EL (cell line): ENCODE data around the gene KLC3.
"Not testable (repeated sequence)": the region's sequence is repeated elsewhere in the genome, so short reads cannot be mapped to it uniquely, and the experiment has no call there.

ENCODE experiments used
- DNase-seq: peaks from one replicate; pipeline ENCODE4 v3.0.0-alpha.2; 2016

KLC3 gene

DNA sequence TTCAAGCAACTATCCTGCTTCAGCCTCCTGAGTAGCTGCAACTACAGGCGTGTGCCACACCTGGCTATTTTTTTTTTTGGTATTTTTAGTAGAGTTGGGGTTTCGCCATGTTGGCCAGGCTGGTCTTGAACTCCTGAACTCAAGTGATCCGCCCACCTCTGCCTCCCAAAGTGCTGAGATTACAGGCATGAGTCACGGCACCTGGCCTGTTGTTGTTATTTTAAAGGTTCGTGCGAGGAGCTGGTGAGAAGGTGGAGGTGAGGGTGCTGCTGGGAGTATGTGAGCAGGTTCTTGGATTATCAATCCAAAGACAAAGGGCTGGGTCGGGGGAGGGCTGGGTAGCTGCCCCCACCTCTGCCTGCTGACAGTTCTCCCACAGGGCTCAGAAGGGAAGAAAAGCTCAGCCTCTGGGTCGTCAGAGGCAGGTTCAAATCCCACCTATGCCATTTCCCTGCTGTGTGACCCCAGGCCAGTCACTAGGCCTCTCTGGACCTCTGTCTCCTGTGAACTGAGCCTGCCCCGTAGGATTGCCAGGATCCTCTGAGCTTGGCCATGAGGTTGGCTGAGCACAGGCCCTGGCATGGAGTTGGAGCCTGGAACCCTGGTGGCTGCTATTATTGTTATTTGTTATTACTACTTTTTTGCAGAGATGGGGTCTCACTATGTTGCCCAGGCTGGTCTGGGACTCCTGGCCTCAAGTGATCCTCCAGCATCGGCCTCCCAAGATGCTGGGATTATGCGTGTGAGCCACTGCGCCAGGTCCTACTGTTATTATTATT is 19.4 kb upstream of the KLC3 start:
- DNase-seq: no peak

DNA sequence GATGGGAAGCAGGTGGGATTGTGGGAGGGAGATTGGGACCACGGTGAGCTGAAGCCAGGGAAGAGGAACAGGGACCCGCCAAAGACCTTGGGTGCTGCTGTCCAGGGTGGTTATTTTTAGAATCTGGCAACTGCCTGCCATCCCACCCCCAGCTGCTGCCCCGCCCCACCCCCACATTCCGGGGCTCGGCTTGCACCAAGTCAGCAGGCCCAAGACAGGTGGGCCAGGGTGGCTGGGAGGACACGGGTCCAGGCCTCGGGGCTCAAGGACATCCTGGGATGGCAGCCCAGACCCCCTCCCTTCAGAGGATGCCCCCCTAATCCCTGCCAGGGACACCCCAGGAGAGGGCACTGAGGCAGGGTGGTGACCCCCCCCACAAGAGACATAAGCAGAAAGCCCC is 18.7 kb upstream of the KLC3 start:
- DNase-seq: no peak

- DNase-seq: no peak
Measured at GRCh38 chr19:45322311-45322710, 18.2 kb upstream of the KLC3 start.

DNA sequence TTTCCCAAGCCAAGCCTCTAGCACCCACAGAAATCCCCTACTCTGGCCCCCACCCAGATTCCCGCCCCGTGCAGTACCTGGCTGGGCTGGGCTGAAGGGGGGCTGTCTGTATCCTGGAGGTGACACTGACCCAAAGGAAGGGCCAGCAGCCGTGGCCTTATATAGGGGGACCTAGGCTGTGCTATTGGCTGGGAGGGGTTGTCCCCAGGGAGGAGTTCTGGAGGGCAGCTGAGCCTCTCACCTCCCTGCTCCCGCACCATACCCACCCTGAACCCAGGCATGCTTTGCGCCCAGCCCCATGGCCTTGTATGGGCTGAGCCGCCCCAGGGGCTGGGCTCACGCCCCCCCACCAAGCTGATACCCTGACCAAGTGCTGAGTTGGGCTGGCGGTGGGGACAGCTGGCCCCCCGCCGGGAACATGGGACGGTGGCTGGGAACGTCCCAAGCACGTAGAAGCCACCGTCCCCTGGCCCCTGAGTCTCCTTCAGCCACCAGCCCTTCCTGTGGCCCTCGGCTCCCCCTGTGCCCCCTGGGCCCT is 17.7 kb upstream of the KLC3 start, which contains the start of gene CKM:
CKM (minus strand) TSS at position 132 of the 538 bp plus-strand sequence. CDS start 3,162 bp downstream, outside the sequence.
- DNase-seq: no peak

DNA sequence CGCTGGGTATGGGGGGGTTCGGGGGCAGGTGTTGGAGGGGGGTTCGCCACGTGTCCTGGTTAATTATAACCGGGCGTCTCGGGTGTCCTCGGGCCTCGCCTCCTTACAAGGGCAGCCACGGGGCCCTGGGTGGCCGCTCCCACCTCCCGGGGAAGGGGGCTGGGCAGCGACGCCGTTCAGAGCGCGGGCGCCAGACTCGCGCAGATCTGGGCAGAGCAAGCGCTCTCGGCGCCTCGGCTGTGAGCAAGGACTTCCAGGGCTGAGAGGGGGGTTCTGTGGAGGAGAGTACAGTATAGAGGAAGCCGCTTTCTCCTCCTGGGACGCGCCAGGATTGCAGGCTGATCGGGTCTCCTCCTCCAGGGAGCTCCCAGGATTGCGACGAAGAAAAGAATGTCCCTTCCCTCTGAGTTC is 16.9 kb upstream of the KLC3 start:
- no peak for DNase-seq

DNA sequence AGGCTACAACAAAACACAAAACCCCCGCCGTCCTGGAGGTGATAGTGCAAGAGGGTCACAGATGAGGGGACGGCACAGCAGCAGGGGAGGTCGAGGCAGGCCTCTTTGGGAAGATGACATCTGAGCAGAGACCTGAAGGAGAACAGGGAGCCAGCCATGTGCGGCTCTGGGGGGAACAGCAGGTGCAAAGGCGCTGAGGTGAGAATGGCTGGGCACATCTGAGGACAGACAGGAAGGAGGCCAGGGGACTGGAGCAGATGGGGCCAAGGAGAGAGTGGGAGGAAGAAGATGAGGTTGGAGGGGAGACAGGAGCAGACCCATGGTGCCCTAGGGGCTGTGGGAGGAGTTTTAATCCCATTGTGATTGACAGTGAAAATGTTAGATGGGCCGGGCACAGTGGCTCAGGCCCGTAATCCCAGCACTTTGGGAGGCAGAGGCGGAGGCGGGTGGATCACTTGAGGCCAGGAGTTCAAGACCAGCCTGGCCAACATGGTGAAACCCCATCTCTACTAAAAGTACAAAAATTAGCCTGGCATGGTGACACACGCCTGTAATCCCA is 16.1 kb upstream of the KLC3 start:
- DNase-seq: no peak

DNA sequence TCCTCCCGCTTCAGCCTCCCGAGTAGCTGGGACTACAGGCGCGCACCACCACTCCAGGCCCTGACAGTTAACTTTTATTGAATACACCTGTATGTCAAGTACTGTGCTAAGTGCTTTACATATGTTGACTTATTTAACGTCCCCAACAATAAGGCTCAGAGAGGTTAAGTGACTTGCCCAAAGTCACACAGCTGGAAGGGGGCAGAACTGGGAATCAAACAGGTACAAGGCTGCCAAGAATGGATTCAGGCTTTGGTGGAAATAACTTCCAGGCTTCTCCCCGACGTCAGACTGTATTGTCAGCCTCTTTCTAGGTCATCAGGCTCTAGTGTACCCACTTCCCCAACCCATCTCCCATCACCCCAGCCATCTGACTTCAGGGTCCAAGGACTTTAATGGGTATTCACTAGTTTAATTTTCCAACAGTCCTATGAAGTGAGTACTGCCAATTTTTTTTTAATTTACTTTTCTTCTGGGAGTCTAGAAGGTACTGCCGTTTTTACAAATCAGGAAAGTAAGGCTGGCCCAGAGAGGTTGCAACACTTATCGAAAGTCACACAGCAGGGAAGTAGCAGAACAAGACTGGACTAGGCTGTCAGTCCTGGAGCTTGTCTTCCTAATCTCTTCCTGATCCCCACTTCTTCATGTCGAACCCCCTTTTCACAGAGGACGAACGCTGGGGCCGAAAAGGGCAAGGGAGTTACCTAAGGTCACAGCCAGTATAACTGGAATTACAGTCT is 13.0 kb upstream of the KLC3 start:
- no peak for DNase-seq

- no peak for DNase-seq
Measured at GRCh38 chr19:45331411-45331810, 9.1 kb upstream of the KLC3 start.

- no peak for DNase-seq
Measured at GRCh38 chr19:45333609-45334303, 6.8 kb upstream of the KLC3 start.

DNA sequence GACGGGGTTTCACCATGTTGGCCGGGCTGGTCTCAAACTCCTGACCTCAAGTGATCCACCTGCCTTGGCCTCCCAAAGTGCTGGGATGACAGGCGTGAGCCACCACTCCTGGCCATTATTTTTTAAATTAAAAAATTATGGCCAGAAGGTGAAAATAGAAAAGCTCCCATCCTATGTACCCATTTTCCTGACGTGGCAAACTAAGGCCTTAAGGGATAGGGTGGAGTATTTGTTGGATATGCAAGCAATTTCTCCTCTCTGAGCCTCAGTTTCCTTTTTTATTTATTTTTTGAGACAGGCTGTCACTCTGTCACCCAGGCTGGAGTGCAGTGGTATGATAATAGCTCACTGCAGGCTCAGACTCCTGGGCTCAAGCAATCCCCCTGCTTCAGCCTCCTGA is 5.7 kb upstream of the KLC3 start:
- DNase-seq: not testable (repeated sequence)

DNA sequence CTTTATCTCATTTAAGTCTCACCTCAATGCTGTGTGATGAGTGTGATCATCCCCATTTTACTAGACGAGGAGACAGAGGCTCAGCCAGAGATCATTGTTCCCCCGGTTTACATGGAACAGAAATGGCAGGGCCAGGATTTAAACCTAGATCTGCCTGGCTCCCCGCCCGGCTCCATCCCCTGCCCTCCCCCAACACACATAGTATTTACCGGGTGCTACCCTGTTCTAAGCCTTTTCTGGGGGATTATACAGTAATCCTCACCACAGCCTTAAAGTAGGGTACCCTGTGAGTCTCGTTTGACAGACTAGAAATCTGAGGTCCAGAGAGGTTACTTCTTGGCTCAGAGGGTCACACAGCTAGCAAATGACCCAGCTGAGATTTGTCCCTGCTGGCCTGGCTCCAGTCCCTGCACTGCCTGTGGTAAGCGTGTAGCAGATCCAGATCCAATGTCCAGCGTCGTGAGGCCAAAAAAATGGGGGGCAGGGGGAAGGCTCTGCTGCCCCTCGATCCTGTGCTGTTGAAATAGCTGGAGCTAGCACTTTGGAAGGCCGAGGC is 3.8 kb upstream of the KLC3 start:
- no peak for DNase-seq

DNA sequence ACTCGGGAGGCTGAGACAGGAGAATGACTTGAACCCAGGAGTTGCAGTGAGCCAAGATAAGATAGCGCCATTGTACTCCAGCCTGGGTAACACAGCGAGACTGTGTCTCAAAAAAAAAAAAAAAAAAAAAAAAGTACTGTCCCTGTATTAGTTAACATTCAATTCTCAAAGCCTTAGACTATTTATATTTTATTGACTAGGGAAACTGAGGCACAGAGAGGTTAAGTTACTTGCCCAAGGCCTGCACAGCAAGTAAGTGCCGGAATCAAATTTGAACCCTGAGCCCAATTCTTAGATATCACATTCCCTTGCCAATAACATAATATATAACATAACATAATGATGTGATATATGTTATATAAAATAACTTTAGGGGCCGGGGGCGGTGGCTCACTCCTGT is 921 bp upstream of the KLC3 start:
- no peak for DNase-seq

DNA sequence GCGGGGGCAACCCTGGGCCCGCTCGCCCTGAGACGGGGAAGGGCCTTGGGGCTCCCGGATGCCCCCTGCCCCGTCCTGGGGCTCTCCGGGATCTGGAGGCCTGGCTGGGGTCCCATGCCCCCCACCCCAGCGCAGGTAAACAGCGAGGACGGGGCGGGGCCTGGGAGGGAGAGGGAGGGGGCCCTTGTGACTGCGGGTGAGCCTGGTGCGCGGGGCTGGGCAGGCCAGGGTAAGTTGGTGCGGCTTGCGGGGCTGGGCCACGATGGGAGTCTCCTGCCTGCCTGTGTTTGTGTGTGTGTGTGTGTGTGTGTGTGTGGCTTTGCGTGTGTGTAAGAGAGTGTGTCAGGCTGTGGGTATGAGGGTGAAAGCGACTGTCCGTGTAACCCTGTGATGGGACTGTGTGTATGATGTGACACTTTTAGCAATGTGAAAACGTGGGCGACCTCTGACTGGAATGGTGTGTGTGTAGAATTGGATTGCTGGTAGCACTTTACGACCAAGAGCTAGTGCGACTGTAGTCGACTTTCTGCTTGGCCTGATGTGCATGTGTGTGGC is 426 bp downstream of the KLC3 start:
- DNase-seq: no peak

DNA sequence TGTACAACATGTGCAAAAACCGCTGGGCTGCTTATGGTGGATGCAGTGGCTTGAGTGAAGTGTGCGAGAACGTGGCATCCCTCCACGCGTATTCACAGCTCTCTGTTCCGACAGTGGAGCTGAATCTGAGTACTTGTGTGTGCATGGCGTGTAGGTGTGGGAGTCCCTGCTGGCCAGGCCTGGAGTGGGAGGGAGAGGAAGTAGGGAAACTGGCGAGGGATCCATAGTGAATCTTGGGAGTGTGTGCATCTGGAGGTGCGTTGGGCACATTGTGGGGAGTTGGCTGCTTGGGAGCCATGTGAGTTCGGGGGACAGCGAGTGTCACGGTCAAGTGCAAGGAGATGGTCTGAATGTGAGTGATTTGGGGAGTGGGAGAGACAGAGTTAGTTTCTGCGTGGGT is 2.4 kb downstream of the KLC3 start:
- DNase-seq: no peak

DNA sequence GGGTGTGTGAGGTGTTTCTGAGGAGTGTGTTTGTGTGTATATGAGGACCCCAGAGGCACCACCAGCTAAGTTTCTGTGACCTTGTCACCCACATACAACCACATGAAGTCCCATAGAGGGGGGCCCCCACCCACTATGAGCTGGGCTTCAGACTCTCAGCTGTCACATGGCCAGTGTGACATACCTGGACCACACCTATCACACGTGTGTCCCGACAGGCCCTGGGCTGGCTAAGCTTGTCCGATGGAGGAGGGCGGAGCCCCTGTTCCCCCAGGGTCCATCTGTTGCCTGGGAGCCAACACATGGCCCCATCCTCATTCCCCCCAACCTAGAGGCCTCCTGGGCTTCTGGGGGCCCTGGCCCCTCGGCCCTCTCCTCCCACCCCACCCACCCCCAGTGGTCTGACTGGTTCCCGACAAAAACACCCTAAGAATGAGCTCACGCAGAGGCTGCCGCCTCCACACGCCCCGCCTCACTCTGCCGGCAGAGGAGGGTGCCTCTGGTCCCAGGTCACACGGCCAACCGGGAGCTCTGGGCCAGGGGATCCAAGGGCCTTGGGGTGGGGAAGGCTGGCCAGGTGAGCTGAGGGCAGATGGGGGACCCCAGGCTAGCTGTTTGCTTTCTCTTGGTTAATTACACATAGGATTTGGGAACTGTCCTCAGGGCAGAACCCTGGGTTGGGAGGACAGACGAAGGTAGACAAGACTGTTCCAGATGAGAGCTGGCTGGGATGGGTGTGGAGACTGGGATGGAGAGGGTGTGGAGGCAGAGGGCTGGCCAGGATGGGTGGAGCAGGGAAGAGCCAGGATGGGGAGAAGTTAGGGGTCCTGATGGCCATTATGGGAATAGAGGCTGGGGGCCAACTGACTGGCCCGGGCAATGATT is 4.3 kb downstream of the KLC3 start:
- no peak for DNase-seq

GRCh38 chr19:45345506-45345860 is 4.9 kb downstream of the KLC3 start:
- DNase-seq: no peak

GRCh38 chr19:45346449-45346848 is 5.9 kb downstream of the KLC3 start:
- no peak for DNase-seq

GRCh38 chr19:45347570-45348366 is 7.2 kb downstream of the KLC3 start:
- no peak for DNase-seq

DNA sequence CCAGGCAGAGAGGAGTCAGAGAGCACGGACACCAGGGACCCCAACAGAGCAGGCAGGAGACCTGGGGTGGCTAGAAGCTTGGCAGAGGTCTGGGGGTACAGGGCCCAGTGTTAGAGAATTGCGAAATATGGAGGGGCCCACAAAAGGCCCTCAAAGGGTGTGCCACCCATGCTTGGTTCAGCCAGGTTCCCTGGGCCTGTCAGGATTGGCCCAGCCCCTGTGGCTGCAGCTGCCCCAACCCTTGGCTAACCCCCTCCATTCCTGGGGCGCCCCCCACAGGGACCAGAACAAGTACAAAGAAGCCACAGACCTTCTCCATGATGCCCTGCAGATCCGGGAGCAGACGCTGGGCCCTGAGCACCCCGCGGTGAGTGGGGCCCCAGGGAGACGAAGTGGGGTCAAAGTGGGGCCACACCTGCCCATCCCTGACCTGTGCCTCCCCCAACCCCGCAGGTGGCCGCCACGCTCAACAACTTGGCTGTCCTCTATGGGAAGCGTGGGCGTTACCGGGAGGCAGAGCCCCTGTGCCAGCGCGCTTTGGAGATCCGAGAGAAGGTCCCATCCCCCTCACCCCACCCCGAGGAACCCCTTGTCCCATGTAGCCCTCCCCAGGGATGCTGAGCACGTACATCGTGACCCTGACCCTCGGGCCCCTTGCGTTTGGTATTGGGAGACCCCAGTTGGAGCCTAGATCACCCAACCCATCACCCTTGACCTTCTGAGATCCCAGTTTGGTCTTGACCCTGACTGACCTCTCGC is 8.0 kb downstream of the KLC3 start:
- no peak for DNase-seq

DNA sequence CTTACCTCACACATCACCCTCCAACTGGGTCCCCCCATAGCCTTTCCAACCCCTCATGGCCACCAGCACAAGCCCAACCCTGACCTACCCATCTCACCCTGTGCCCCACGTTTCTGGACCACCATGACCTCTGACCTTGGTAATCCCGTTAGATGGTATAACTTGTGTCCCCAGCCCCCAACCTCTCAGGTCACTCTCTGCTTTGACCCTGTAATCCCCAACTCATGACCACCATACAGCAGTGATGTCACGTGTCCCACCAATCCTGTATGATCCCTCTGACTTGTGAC is 8.5 kb downstream of the KLC3 start:
- DNase-seq: no peak
